ENCODE data around the gene TERT.

- TF ChIP-seq ZNF16 (tag by site-specific recombination; IDR thresholded peaks at IDR 0.05; ENCODE audit: low read depth) = no peak
- TF ChIP-seq ZNF10 (tag by site-specific recombination; IDR thresholded peaks at IDR 0.05) = no peak
- TF ChIP-seq ZNF324 (tag by site-specific recombination; IDR thresholded peaks at IDR 0.05) = no peak
- TF ChIP-seq, protein P1, sequence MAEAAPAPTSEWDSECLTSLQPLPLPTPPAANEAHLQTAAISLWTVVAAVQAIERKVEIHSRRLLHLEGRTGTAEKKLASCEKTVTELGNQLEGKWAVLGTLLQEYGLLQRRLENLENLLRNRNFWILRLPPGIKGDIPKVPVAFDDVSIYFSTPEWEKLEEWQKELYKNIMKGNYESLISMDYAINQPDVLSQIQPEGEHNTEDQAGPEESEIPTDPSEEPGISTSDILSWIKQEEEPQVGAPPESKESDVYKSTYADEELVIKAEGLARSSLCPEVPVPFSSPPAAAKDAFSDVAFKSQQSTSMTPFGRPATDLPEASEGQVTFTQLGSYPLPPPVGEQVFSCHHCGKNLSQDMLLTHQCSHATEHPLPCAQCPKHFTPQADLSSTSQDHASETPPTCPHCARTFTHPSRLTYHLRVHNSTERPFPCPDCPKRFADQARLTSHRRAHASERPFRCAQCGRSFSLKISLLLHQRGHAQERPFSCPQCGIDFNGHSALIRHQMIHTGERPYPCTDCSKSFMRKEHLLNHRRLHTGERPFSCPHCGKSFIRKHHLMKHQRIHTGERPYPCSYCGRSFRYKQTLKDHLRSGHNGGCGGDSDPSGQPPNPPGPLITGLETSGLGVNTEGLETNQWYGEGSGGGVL (tag by site-specific recombination; IDR thresholded peaks at IDR 0.05) = no peak
- no peak for TF ChIP-seq FEZF1 (tag by site-specific recombination; IDR thresholded peaks at IDR 0.05)
- TF ChIP-seq, protein P2, sequence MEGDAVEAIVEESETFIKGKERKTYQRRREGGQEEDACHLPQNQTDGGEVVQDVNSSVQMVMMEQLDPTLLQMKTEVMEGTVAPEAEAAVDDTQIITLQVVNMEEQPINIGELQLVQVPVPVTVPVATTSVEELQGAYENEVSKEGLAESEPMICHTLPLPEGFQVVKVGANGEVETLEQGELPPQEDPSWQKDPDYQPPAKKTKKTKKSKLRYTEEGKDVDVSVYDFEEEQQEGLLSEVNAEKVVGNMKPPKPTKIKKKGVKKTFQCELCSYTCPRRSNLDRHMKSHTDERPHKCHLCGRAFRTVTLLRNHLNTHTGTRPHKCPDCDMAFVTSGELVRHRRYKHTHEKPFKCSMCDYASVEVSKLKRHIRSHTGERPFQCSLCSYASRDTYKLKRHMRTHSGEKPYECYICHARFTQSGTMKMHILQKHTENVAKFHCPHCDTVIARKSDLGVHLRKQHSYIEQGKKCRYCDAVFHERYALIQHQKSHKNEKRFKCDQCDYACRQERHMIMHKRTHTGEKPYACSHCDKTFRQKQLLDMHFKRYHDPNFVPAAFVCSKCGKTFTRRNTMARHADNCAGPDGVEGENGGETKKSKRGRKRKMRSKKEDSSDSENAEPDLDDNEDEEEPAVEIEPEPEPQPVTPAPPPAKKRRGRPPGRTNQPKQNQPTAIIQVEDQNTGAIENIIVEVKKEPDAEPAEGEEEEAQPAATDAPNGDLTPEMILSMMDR (tag by site-specific recombination; IDR thresholded peaks at IDR 0.05) = no peak
- TF ChIP-seq TCF7L2 (IDR thresholded peaks at IDR 0.05; ENCODE audit: borderline replicate concordance, low read depth, low read length) = no peak
- TF ChIP-seq, protein P3, sequence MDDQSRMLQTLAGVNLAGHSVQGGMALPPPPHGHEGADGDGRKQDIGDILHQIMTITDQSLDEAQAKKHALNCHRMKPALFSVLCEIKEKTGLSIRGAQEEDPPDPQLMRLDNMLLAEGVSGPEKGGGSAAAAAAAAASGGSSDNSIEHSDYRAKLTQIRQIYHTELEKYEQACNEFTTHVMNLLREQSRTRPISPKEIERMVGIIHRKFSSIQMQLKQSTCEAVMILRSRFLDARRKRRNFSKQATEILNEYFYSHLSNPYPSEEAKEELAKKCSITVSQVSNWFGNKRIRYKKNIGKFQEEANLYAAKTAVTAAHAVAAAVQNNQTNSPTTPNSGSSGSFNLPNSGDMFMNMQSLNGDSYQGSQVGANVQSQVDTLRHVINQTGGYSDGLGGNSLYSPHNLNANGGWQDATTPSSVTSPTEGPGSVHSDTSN (CRISPR knock-in tag; IDR thresholded peaks at IDR 0.05) = no peak
Observed at GRCh38 chr5:1317921-1318565, 23.2 kb upstream of the TERT start.
